K562 (cell line): ENCODE data around the gene PPM1M. TPM values are rescaled to one million over a fixed set of nuclear protein-coding genes. Genes with fewer than 3 reads are reported as not detected.
A peak's percentile ranks its signal among the peaks of the same experiment; 100 is the strongest.

Source experiments
- CREB3L1 ChIP-seq: fragments of 450-650 bp; IDR thresholded peaks from 2 replicates; pipeline ENCODE4 v1.6.1; 2014; ENCODE audit warnings: low read depth, mild to moderate bottlenecking, moderate library complexity, borderline replicate concordance
- E2F6 ChIP-seq, 2 experiments: IDR thresholded peaks; 2 replicates each; pipeline ENCODE4 v1.6.1; 2011; ENCODE audit warnings: borderline replicate concordance in 1 of 2, control low read depth in 1 of 2, low read depth in 1 of 2, low read length in 1 of 2, mild to moderate bottlenecking in 1 of 2, mixed read lengths in 1 of 2, moderate library complexity in 1 of 2; ENCODE audit not compliant: insufficient read depth in 1 of 2, insufficient read length in 1 of 2, poor library complexity in 1 of 2, severe bottlenecking in 1 of 2; ENCODE audit errors: extremely low read depth in 1 of 2
- FIP1L1 ChIP-seq: fragments of 200-400 bp; formaldehyde crosslinking; IDR thresholded peaks from 2 replicates; pipeline ENCODE4 v1.6.1; 2018; ENCODE audit warnings: mild to moderate bottlenecking, low read depth, low read length; ENCODE audit not compliant: poor library complexity, severe bottlenecking
- FOSL1 ChIP-seq: fragments of 200-800 bp; sonication (Bioruptor generic); conservative IDR thresholded peaks from 2 replicates; pipeline ENCODE4 v1.6.1; 2016; ENCODE audit warnings: missing genetic modification characterization, missing compliant biosample characterization
- FOXK1 ChIP-seq: sonication (generic); formaldehyde crosslinking; IDR thresholded peaks from 2 replicates; pipeline ENCODE4 v1.8.0; 2022; ENCODE audit warnings: missing genetic modification reagents, mild to moderate bottlenecking, borderline replicate concordance
- GATAD2A ChIP-seq: fragments of 450-650 bp; IDR thresholded peaks from 2 replicates; pipeline ENCODE4 v1.6.1; 2017
- GTF2E2 ChIP-seq: fragments of 200-800 bp; sonication (Bioruptor generic); IDR thresholded peaks from 2 replicates; pipeline ENCODE4 v1.6.1; 2016; ENCODE audit warnings: missing genetic modification characterization, missing compliant biosample characterization
- HIVEP1 ChIP-seq: fragments of 250-450 bp; sonication (Bioruptor Pico); IDR thresholded peaks from 2 replicates; pipeline ENCODE4 v1.4.0; 2020; ENCODE audit warnings: mild to moderate bottlenecking
- KDM5B ChIP-seq: fragments of 200-600 bp; sonication (generic); IDR thresholded peaks from 2 replicates; pipeline ENCODE4 v1.6.1; 2012; ENCODE audit warnings: low read depth, mild to moderate bottlenecking, moderate library complexity, low read length, control low read depth, inconsistent platforms; ENCODE audit not compliant: insufficient replicate concordance
- KLF6 ChIP-seq: fragments of 250-450 bp; sonication (Bioruptor Pico); IDR thresholded peaks from 2 replicates; pipeline ENCODE4 v1.4.0; 2020; ENCODE audit warnings: mild to moderate bottlenecking, moderate library complexity, borderline replicate concordance
- MAZ ChIP-seq, 2 experiments: fragments of 450-650 bp in 1 of 2; sonication (generic) in 1 of 2; formaldehyde crosslinking; IDR thresholded peaks in 1 of 2; conservative IDR thresholded peaks in 1 of 2; 2 replicates each; pipeline versions ENCODE4 v1.4.0 to v1.5.0; 2020; ENCODE audit warnings: mild to moderate bottlenecking in 1 of 2, missing genetic modification reagents in 1 of 2
- MCM7 ChIP-seq, 2 experiments: fragments of 450-650 bp; IDR thresholded peaks; 2 replicates each; pipeline ENCODE4 v1.6.1; 2016 to 2018
- NFRKB ChIP-seq: fragments of 450-650 bp; IDR thresholded peaks from 2 replicates; pipeline ENCODE4 v1.6.1; 2016; ENCODE audit warnings: low read depth
- POLR2AphosphoS5 ChIP-seq: IDR thresholded peaks from 2 replicates; pipeline ENCODE4 v1.6.1; 2011; ENCODE audit warnings: mild to moderate bottlenecking, low read depth, low read length, moderate library complexity; ENCODE audit not compliant: control insufficient read depth, insufficient read depth
- PPARD ChIP-seq: fragments of 250-450 bp; sonication (Bioruptor Pico); IDR thresholded peaks from 2 replicates; pipeline ENCODE4 v1.8.0; 2022; ENCODE audit warnings: inconsistent platforms, mild to moderate bottlenecking, moderate library complexity
- SMAD2 ChIP-seq: fragments of 150-350 bp; IDR thresholded peaks from 2 replicates; pipeline ENCODE4 v1.6.1; 2014; ENCODE audit warnings: low read depth, mild to moderate bottlenecking, low read length
- SMARCA4 ChIP-seq: fragments of 450-650 bp; IDR thresholded peaks from 2 replicates; pipeline ENCODE4 v1.6.1; 2016
- USF2 ChIP-seq: sonication (generic); formaldehyde crosslinking; IDR thresholded peaks from 2 replicates; pipeline ENCODE4 v1.5.0; 2020; ENCODE audit warnings: missing genetic modification reagents
- YY1 ChIP-seq, 3 experiments: IDR thresholded peaks; 2 replicates each; pipeline ENCODE4 v1.6.1; 2011; ENCODE audit warnings: low read length in 2 of 3, mild to moderate bottlenecking in 2 of 3, moderate library complexity in 2 of 3, borderline replicate concordance in 1 of 3, control low read depth in 1 of 3, low read depth in 1 of 3; ENCODE audit not compliant: insufficient read depth in 3 of 3, insufficient replicate concordance in 2 of 3, control insufficient read depth in 1 of 3, insufficient read length in 1 of 3; ENCODE audit errors: extremely low read depth in 1 of 3
- ZFP1 ChIP-seq: fragments of 450-650 bp; formaldehyde crosslinking; IDR thresholded peaks from 2 replicates; pipeline ENCODE4 v1.4.0; 2020; ENCODE audit warnings: mild to moderate bottlenecking, mixed read lengths
- ZNF133 ChIP-seq: fragments of 250-450 bp; sonication (Bioruptor Pico); IDR thresholded peaks from 2 replicates; pipeline ENCODE4 v1.4.0; 2020; ENCODE audit warnings: mild to moderate bottlenecking
- ZNF282 ChIP-seq: sonication (generic); formaldehyde crosslinking; IDR thresholded peaks from 2 replicates; pipeline ENCODE4 v1.8.1; 2023; ENCODE audit warnings: missing genetic modification reagents
- ZNF311 ChIP-seq: fragments of 250-450 bp; sonication (Bioruptor Pico); IDR thresholded peaks from 2 replicates; pipeline ENCODE4 v1.4.0; 2020; ENCODE audit warnings: mild to moderate bottlenecking, moderate library complexity
- polyA plus RNA-seq, 8 experiments: library from polyadenylated mRNA; depleted of rRNA in 4 of 8; stranded (reverse) in 5 of 8; unstranded in 3 of 8; fragments of >200 nt; fragmentation: Nextera tagmentation in 2 of 8; fragmentation: Illumina TruSeq in 1 of 8; extraction: Ambion mirVana in 2 of 8; extraction: Trizol in 1 of 8; gene quantifications; 2 replicates each; pipeline versions ENCODE4 v1.2.1 to v1.2.3, GENCODE V29; 2011 to 2014; ENCODE audit warnings: inconsistent platforms in 1 of 8, missing spikeins in 1 of 8
- total RNA-seq, 7 experiments: library from RNA; depleted of rRNA in 6 of 7; stranded (reverse); fragments of >200 nt in 6 of 7; fragmentation: Illumina TruSeq in 2 of 7; extraction: Trizol in 2 of 7; gene quantifications; 2 replicates each; pipeline versions ENCODE4 v1.2.1 to v1.2.3, GENCODE V29; 2011 to 2021; ENCODE audit warnings: low replicate concordance in 1 of 7
- TF ChIP-seq, protein P1 (sequence below): sonication (generic); formaldehyde crosslinking; IDR thresholded peaks from 2 replicates; pipeline ENCODE4 v1.8.1; 2023; ENCODE audit warnings: mild to moderate bottlenecking, missing genetic modification reagents

The PPM1M gene
- total and polyA plus RNA-seq, 9 of the 15 experiments (the other 6 are each of a cell fraction or from before 2014, with no cell fraction given): 1.4 to 9.2 (median 4.4) TPM

DNA sequence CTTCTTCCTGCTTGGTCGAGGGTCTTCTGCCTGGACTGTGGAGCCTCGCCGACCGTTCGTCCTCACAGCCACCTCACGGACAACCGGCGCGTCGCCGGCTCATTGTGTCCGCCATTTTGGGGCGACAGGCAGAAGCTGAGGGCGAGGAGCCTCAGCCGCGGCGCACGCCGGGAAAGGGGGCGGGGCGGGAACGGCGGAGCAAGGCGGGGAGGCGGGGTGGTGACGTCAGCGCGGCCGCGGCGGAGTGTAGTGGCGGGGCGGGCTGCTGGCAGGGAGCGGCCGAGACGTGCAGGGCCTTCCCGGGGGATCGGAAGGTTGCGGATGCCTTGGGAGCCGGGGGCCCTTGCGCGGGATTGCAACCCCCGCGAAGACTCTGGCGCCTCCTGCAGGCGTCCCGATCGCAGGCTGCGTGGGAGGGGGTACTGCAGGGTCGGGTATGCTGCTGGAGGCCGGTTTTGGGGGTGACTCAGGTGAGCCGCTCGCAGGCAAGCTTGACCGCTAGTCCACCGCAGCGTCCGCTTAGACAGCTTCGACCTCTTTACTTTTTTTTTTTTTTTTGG lies 33.0 kb downstream of the PPM1M start, which contains the start of gene WDR82 (continued):
- TF ChIP-seq FOXK1 (CRISPR knock-in tag) (no peak), MAZ (CRISPR knock-in tag; conservative IDR thresholded peaks at IDR 0.05 in 1 of 2, IDR thresholded peaks at IDR 0.05 in 1 of 2) (peak; percentile 80 to 88), GTF2E2 (tag) (peak; percentile 84; the same call in 1 of the 2 replicates), CREB3L1 (no peak), KDM5B (peak; percentile 94), GATAD2A (0 out of 2 replicates have a peak, but pooled peaks have one; percentile 13), ZNF311 (CRISPR knock-in tag) (no peak), YY1 (IDR thresholded peaks at IDR 0.05; ENCODE audit: borderline replicate concordance in 1 of 3, control insufficient read depth in 1 of 3, extremely low read depth in 1 of 3, insufficient read depth in 3 of 3, insufficient read length in 1 of 3, insufficient replicate concordance in 2 of 3, low read depth in 1 of 3, low read length in 2 of 3) (peak; percentile 79 to 95 (median 94)), ZNF133 (CRISPR knock-in tag) (no peak), HIVEP1 (CRISPR knock-in tag) (no peak), NFRKB (peak; percentile 25; the same call in 1 of the 2 replicates), SMARCA4 (peak; percentile 34; the same call in 1 of the 2 replicates), E2F6 (IDR thresholded peaks at IDR 0.05; ENCODE audit: borderline replicate concordance in 1 of 2, extremely low read depth in 1 of 2, insufficient read depth in 1 of 2, insufficient read length in 1 of 2, low read depth in 1 of 2, low read length in 1 of 2, poor library complexity in 1 of 2, severe bottlenecking in 1 of 2) (peak in 1 of 2 experiments; percentile 13), FOSL1 (tag) (peak; percentile 70), ZFP1 (no peak), MCM7 (IDR thresholded peaks at IDR 0.05) (no peak), SMAD2 (no peak), POLR2AphosphoS5 (peak; percentile 92), KLF6 (no peak), ZNF282 (no peak), USF2 (CRISPR knock-in tag) (no peak), FIP1L1 (peak; percentile 37), PPARD (CRISPR knock-in tag) (no peak)
- TF ChIP-seq, protein P1, sequence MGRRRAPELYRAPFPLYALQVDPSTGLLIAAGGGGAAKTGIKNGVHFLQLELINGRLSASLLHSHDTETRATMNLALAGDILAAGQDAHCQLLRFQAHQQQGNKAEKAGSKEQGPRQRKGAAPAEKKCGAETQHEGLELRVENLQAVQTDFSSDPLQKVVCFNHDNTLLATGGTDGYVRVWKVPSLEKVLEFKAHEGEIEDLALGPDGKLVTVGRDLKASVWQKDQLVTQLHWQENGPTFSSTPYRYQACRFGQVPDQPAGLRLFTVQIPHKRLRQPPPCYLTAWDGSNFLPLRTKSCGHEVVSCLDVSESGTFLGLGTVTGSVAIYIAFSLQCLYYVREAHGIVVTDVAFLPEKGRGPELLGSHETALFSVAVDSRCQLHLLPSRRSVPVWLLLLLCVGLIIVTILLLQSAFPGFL (CRISPR knock-in tag): 0 out of 2 replicates have a peak, but pooled peaks have one; percentile 25
